T-helper 2 cell (primary cell): ENCODE data around the gene ODAD3.
"Not testable (repeated sequence)": the region's sequence is repeated elsewhere in the genome, so short reads cannot be mapped to it uniquely, and the experiment has no call there.

Source experiments
- DNase-seq, 5 experiments: peaks; one replicate each; pipeline versions ENCODE4 v3.0.0 to v3.0.0-alpha.2; 2012 to 2022

Gene ODAD3

DNA sequence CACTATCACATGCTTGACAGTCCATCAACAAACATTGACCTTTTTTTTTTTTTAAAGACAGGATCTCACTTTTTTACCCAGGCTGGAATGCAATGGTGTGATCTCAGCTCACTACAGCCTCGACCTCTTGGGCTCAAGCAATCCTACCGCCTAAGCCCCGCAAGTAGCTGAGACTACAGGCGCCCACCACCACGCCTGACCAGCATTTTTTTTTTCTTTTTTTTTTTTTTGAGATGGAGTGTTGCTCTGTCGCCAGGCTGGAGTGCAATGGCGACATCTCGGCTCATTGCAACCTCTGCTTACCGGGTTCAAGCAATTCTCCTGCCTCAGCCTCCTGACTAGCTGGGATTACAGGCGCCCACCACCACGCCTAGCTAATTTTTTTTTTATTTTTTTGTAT is 24.0 kb upstream of the ODAD3 start:
- DNase-seq, result not testable (repeated sequence)

DNA sequence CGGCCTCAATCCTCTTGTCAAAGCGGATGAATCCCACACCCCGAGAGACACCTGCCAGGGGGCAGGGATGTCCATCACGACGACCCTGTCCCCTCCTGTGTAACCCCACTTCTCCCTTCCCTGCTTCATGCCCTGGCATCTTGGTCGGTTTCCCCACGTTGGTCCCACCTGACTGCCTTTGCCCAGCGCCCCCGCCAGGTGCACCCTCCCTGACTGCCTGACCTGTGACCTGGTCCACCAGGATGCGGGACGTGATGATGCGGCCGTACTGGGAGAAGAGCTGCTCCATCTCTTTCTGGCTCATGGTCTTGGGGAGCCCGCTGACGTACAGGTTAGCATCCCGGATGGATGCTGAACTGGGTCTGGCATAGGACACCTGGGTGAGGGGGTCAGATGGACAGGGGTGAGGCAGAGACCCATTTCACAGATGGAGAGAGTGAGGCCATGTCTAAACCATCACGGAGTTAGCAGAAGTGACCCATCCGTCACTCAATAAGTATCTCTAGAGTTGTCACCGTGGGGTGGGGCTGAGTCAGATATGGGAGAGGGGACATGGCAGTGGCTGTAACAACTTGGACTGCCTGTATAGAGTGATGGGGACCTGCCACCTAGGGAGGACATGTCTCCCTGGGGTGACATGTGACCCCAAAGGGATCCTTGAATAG is 23.4 kb upstream of the ODAD3 start:
- no peak for DNase-seq

DNA sequence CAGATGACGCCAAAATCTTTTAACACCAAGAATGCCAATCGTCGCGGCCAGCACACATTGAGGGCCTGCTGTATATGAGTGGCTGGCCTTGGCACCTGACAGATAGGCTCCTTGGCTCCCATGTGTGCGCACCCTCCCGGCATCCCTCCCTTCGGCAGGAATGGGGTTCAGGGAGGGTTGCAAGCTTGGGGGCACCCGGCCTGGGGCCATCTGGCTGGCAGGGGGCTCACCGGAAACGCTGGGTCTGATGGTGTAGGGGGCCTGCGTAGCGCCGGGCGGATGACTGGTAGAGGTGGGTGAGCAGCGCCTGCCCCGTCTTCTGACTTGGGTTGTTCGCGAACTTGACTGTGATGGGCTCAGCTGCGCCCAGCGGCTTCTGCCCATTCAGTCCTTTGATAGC is 22.9 kb upstream of the ODAD3 start:
- DNase-seq, result no peak

DNA sequence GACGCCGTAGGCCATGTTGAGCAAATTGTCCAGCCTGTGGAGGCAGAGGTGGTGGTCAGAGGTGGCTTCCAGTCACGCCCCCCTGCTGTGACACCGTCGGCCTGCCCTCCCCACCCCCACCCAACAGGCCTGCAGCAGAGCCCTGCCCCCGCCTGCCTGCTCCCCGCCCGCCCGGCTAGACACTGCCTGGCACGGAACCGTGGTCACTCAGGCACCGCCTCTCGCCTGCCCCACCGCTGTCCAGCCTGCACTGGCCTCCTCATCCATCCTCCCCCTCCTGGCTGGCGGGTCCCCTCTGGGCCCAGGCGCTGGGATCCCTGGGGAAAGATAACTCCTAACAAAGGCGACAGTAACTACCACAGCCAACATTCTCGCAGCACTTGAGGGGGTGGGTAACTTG is 22.2 kb upstream of the ODAD3 start:
- no peak for DNase-seq

DNA sequence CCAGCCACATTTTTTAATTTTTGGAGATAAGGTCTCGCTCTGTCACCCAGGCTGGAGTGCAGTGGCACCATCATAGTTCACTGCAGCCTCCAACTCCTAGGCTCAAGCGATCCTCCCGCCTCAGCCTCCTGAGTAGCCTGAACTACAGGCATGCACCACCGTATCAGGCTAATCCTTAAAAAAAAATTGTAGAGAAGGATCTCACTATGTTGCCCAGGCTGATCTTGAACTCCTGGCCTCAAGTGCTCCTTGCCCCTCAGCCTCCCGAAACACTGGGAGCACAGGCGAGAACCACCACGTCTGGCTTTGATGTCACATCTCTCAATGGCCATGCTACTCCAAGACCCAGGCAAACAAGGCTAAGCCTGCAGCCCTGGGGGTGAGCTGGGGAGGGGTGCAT is 21.7 kb upstream of the ODAD3 start:
- no peak for DNase-seq

DNA sequence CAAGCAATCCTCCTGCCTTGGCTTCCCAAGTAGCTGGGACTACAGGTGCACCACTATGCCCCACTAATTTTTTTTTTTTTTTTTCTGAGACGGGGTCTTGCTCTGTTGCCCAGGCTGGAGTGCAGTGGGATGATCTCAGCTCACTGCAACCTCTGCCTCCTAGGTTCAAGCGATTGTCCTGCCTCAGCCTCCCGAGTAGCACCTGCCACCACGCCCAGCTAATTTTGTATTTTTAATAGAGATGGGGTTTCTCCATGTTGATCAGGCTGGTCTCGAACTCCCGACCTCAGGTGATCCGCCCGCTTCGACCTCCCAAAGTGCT is 20.3 kb upstream of the ODAD3 start:
- DNase-seq, result not testable (repeated sequence)

DNA sequence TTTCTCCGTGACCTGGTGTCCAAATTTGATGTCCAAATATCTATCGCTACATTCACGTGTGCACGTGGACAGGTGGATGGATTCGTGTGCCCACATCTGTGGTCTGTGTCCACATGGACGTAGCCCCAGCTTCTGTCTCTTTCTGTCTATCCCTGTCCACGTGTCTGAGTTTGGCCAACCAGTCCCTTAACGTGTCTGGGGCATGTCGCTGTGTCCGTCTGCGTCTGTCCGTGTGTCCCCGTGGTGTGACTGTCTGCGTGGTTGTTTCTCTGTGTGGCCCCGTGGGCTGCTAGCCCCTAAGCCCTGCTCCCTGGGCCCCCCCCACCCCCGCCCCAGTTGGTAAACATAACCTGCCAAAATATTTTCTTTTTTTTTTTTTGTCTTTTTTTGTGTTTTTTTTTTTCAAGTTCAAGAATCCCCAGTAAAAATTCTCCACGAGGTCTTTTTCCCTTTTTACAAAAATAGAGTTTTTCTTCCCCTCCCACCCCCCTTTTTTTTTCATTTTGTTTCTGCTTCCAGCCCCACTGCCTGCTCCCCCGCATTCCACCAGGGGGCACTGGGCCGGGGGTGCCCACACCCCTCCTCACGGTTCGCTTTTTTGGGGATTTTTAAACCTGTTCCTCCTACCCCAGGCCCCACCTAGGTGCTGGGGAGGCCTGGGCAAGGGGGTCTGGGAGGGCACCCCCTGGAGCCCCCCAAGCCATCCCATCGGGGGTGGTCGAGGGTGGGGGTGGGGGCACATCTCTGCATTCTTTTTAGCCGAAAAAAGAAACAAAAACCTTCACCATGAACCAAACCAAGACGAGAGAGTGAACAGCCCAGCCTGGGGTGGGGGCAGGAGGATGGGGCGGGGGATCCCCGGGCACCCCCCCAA is 18.8 kb upstream of the ODAD3 start:
- peak in 1 of 5 experiments; percentile 21 for DNase-seq

DNA sequence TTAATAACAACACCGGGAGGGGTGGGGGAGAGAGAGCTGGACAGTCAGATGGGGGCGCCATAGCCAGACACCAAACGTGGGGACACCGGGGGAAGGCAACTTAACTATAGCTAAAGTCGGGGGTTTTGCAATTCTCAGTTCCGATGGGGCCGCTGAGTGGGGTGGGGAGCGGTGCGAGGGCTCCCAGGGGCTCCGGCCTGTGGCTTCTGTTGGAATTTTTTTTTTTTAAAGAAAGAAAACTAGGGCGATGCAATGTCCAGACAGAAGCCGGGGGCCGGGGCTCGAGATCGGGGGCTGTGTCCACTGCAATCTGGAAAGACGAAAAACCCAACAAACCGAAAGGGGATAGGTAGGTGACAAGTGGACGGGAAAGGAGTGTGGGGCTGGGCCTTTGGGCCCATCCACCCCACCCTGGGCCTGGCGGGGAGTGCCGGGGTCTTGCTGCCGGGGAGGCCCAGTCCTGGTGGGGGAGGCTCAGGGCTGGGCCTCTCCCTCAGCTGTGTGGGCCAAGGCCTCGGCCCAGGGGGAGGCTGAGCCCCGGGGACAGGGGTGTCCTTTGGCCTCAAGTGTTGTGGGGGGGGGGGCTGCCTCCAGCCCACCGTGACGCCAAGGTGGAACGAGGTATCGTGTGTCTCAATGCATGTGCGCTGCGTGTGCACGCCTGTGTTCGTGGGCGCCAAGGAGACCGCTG is 17.8 kb upstream of the ODAD3 start:
- DNase-seq, result no peak

DNA sequence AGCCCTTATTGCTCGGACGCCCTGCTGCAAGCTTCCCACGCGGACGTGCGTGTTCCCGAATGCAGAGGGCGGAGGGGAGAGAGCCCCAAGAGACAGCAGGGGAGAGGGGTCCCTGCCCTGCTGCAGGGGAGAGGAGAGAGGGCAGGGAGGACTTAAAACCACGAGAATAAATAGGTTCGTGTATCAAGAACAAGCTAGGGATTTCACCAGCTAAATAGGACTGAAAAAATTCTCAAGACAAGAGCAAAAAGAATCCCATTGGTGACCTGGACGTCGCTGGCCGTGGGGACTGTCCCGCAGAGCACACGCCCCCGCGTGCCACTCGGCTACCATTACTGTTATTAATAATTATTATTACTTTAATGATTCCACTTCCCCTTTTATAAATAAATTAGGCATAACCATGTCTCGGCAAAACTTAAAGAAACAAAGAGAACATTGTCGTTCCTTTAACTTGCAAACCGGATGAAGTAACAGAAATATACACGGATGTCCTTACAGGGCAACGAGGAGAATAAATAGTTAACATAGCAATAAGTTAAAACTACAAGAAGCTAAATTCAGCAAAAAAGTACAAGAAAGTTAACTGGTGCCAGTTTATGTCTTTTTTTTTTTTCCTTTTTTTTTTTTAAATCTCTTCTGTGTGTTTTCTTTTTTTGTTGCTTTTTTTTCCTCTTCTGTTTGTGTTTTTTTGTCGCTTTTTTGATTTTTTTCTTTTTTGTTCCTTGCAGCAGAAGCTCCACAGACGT is 17.1 kb upstream of the ODAD3 start:
- no peak for DNase-seq

DNA sequence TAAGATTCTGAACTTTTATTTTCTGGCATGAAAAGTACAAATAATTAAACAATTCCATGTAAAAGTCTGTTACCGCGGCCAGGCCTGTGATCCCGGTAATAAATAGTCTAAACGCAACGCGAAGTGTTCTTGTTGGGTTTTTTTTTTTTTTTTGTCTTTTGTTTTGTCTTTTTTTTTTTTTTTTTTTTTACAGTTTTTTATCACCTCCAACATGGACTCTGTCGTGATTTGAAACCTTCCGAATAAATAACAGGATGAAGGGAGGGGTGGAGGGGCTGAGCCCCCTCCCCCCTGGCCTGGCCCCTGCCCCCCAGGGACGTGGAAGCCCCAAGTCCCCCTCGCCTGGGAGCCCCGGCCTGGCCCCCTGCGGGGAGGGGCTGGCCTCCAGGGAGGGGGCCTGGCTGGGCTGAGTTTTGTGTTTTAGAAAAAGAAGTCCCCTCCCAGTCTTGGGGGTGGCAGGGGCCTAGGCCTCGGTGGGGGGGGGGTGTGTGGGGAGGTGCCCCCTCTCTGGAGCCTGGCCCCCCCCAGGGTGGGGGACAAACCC is 16.5 kb upstream of the ODAD3 start:
- no peak for DNase-seq

DNA sequence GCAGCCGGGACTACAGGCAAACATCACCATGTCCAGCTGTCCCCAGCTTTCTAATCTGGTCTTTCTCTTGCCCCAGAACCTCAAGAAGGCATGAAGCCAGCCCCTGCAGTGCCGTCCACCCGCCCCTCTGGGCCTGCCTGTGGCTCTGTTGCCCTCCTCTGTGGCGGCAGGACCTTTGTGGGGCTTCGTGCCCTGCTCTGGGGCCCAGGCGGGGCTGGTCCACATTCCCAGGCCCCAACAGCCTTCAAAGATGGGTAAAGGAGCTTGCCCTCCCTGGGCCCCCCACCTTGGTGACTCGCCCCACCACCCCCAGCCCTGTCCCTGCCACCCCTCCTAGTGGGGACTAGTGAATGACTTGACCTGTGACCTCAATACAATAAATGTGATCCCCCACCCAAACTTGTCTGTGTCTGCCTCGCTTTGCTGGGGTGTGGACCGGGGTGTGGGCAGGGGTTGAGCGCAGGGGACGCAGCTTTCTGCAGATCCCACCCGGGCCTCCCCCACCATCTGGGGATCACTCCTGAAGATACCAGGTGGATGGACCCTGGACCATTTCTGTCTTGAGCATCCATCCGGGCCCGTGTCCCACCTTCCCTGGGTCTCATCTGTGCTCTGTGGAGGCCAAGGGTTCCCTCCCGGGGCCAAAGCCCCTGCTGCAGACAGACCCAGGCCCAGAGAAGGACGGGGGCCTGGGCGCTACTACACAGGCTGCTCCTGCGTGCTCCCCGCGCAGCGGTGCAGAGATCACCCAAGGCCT is 15.8 kb upstream of the ODAD3 start:
- no peak for DNase-seq

DNA sequence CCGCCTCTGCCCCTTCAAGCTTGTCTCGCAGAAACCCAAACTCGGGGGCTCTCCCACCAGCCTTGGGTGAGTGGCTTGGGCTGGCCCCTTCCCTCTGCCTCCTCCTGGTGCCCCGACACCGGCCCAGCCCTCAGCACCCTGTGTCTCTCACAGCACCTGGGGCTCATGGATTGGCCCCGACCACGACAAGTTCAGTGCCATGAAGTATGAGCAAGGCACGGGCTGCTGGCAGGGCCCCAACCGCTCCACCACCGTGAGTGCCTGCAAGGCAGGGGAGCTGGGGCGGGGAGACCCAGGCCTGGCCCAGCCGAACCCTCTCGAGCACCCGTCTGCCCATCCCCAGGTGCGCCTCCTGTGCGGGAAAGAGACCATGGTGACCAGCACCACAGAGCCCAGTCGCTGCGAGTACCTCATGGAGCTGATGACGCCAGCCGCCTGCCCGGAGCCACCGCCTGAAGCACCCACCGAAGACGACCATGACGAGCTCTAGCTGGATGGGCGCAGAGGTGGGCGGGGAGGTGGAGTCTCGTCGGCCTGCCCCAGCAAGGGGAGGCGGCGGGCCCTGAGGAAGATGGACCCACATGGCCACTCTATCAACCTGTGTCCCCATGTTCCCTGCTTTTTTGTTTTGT is 14.1 kb upstream of the ODAD3 start:
- no peak for DNase-seq

DNA sequence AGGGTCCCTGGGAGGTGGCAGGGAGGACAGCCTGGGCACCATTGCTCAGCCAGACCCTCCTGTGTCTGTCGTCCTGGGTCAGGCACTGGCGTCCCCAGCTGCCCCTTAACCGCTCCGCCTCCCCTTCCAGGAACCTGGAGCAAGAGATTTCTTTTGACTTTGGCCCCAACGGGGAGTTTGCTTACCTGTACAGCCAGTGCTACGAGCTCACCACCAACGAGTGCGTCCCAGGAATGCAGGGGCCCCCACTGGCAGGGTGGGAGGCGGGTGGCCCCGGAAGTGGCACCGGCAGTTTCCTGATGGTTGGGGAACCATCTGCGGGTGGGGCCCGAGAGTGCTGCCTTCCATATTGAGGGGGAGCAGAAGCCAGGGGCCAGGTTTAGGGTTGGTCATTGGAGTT is 13.5 kb upstream of the ODAD3 start:
- no peak for DNase-seq

DNA sequence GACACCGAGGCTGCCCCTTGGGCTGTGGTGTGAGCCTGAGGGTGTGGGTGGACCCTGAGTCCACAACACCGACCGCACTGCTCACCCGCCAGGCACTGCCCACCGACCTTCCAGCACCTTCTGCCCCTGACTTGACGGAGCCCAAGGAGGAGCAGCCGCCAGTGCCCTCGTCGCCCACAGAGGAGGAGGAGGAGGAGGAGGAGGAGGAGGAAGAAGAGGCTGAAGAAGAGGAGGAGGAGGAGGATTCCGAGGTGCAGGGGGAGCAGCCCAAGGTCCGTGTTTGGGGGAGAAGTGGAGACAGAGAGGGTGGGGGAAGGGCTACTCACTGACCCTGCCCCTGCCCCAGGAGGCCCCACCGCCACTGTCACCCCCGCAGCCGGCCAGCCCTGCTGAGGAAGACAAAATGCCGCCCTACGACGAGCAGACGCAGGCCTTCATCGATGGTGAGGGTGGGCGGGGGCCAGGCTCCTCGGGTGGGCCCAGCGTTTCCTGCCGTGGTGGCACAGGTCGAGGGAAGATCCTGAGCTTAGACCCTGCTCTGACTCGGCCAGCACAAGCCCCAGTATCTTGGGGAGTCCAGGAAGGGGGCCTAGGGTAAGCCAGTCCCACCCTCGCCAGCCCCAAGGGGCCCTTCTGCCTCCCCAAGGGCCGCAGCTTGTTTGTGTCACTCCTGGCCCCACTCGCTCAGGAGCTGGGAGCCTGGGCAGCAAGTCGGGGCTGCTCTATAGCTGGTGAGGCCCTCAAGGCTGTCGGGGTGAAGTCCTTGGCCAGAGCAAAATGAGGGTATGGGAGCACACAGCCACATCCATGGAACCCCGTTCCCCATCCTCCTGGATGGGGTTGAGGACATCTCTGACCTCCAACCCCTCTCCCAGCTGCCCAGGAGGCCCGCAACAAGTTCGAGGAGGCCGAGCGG is 12.7 kb upstream of the ODAD3 start:
- DNase-seq, result no peak

DNA sequence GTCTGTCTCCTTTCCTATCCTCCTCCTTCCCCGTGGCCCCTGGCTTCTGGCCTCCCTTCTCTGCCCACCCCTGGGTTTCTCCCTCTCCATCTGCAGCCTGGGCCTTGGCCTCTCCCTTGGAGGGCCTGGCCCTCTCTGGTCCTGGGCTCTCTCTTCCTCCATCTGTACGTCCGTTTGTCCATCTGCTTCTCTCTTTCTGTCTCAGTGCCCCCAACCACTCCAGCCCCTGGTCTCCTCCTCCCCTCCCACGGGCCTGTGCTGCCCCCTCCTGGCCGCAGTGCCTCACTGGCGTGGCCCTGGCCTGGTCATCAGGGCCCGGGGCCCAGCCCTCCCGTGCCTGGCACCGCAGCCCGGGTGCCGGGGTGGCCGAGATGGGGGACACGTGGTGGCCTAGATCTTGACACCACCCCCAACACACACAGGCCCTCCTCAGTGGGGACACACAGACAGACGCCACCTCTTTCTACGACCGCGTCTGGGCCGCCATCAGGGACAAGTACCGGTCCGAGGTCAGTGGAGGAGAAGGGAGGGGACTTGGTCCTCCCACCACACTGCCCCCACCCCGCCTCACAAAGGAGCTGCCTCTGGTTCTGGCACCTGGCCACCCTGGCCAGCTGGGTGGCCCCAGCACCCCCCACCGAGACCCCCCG is 11.9 kb upstream of the ODAD3 start:
- DNase-seq, result peak in 2 of 5 experiments; percentile 26 to 42

DNA sequence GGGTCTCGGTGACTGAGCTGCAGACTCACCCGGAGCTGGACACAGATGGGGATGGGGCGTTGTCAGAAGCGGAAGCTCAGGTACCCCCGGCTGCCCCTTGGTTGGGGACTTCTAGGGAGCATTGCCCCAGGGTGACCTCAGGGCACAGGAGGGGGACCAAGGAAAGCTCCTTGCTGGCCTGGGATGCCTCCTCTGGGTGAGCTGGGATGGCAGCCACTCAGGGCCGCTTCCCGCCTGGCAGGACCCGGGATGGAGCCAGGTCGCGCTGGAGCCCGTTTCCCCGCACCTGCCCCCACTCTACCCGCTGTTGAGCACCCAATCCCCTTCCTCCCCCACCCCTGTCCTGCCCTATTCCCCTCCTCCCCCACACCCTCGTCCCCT is 11.3 kb upstream of the ODAD3 start:
- DNase-seq, result no peak

DNA sequence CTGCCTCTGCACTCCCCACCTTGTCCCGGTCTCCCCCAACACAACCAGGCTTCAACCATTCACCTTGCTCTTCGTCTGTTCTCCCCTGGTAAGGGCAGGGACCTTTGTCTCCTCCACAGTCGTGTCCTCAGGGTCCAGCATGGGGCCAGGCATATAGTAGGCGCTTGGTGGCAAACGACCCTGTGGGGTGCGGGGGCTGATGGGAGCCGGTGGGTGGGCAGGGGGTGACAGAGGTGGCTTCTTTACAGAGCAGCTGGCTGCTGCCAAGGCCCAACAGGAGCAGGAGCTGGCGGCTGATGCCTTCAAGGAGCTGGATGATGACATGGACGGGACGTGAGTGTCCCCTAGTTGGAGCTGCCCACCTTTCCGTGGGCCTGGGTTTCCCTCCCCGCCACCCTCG is 10.2 kb upstream of the ODAD3 start:
- DNase-seq, result no peak

DNA sequence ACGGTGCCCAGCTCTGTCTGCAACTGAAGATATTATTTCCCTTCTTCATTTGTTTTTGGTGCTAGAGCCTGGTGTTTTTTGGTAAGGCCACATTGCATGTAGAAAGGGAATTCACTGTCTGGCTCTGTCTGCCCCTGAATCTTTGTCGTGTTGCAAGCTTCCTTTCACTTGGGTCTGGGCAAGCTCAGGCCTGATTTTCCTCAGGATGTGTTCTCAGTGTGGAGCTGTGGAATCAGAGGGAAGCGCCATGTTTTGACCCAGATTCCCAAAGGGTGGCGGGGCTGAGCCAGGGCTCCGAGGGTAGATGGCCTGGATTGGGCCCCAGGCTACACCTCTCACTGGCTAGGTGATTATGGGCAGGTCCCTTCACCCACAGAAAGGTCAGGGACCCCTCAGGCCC is 9.1 kb upstream of the ODAD3 start:
- DNase-seq, result no peak

DNA sequence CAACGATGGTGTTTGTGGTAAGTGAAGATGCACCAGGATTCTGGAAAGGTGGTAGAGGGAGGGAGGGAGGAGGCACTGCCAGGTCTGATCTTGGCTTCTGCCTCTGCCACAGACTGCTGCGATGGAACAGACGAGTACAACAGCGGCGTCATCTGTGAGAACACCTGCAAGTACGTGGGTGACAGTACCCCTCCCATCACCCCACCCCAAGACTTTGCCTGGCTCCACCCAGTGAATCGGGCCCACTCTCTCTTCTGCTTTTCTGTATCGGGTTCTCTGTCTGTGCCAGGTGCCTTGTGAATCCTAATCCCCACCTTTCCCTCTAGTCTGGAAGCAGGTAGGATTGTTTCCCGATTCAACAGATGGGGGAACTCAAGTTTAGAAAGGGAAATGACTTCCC is 3.0 kb upstream of the ODAD3 start:
- no peak for DNase-seq

DNA sequence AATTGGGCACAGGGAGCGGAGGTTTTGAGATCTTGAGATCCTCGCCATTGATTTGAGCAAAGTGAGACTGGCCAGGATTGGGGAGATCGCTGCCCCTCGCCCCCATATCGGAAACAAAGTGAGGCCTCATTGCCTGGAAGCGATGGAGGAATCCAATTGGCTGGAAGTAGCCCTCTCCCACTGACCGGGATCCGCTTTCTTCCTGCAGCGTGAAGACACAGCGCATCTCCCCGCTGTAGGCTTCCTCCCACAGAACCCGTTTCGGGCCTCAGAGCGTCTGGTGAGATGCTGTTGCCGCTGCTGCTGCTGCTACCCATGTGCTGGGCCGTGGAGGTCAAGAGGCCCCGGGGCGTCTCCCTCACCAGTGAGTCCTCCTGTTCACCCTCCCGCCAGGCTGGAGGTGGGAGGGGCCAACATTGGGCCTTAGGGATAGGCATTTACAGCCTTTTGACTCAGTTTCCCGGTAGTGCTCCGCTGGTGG is 952 bp upstream of the ODAD3 start:
- peak in 1 of 5 experiments; percentile 29 for DNase-seq
